IMR-90 (cell line): ENCODE results near the gene SRCIN1. TPM values are rescaled to one million over a fixed set of nuclear protein-coding genes. Genes with fewer than 3 reads are reported as not detected.

Source experiments
- ATAC-seq: fragments of 200-7000 bp; cut with Tn5 transposase; 2 replicates; pipeline ENCODE4 v1.9.1; 2020; ENCODE audit warnings: low read depth, mild to moderate bottlenecking, moderate library complexity
- BruUV-seq: library from RNA; stranded (reverse); fragments of 400-500 nt; replicated peaks from 2 replicates; lab custom pipeline; 2021; lab: Mats Ljungman, UMichigan
- CTCF ChIA-PET: fragments of 300-600 bp; formaldehyde crosslinking; extraction: SDS; loops from one replicate; lab custom pipeline; 2021; ENCODE audit warnings: antibody characterized with exemption; lab: Yijun Ruan, JAX
- POLR2A ChIA-PET: fragments of 300-600 bp; sonication (Branson Sonifier 250); formaldehyde crosslinking; loops from one replicate; lab custom pipeline; 2022; ENCODE audit warnings: antibody characterized with exemption; ENCODE audit not compliant: unreplicated experiment; lab: Charles Lee
- DNase-seq: peaks from one replicate; pipeline ENCODE4 v3.0.0; 2013
- H2AFZ ChIP-seq: replicated peaks from 2 replicates; pipeline ENCODE3; 2013; ENCODE audit warnings: low read length, mild to moderate bottlenecking; ENCODE audit not compliant: poor library complexity
- H2AK5ac ChIP-seq: 2 replicates; pipeline ENCODE4 v1.6.1; 2013; ENCODE audit warnings: low read depth, low read length, inconsistent platforms
- H2AK9ac ChIP-seq: replicated peaks from 2 replicates; pipeline ENCODE3; 2013; ENCODE audit warnings: mild to moderate bottlenecking, low read depth, low read length, moderate library complexity; ENCODE audit not compliant: poor library complexity
- H2BK120ac ChIP-seq: 2 replicates; pipeline ENCODE4 v1.6.1; 2013; ENCODE audit warnings: low read depth, low read length, inconsistent platforms
- H2BK15ac ChIP-seq: 3 replicates; pipeline ENCODE4 v1.6.1; 2013; ENCODE audit warnings: low read depth, low read length, inconsistent platforms
- H2BK20ac ChIP-seq: 2 replicates; pipeline ENCODE4 v1.6.1; 2013; ENCODE audit warnings: low read depth, mild to moderate bottlenecking, inconsistent platforms, low read length, moderate library complexity
- H2BK5ac ChIP-seq: 2 replicates; pipeline ENCODE4 v1.6.1; 2013; ENCODE audit warnings: mild to moderate bottlenecking, low read depth, low read length, inconsistent platforms; ENCODE audit not compliant: poor library complexity, severe bottlenecking
- H3K14ac ChIP-seq: replicated peaks from 2 replicates; pipeline ENCODE4 v1.6.1; 2013; ENCODE audit warnings: low read depth, low read length, inconsistent platforms
- H3K18ac ChIP-seq: 2 replicates; pipeline ENCODE4 v1.6.1; 2013; ENCODE audit warnings: low read depth, low read length, control low read depth
- H3K23ac ChIP-seq: 2 replicates; pipeline ENCODE4 v1.6.1; 2013; ENCODE audit warnings: low read depth, low read length, inconsistent platforms
- H3K27ac ChIP-seq: 2 replicates; pipeline ENCODE4 v1.5.1; 2013; ENCODE audit warnings: mild to moderate bottlenecking, control low read depth, low read length; ENCODE audit not compliant: insufficient read depth
- H3K27me3 ChIP-seq: 2 replicates; pipeline ENCODE4 v1.6.1; 2013; ENCODE audit warnings: low read length; ENCODE audit not compliant: control insufficient read depth, insufficient read depth
- H3K36me3 ChIP-seq: 2 replicates; pipeline ENCODE4 v1.6.1; 2013; ENCODE audit warnings: low read length, mixed read lengths; ENCODE audit not compliant: control insufficient read depth, insufficient read depth
- H3K4ac ChIP-seq: 2 replicates; pipeline ENCODE4 v1.6.1; 2013; ENCODE audit warnings: low read depth, low read length, inconsistent platforms
- H3K4me1 ChIP-seq: 2 replicates; pipeline ENCODE4 v1.6.1; 2013; ENCODE audit warnings: low read length, mixed read lengths; ENCODE audit not compliant: control insufficient read depth, insufficient read depth
- H3K4me2 ChIP-seq: 2 replicates; pipeline ENCODE4 v1.6.1; 2013; ENCODE audit warnings: low read depth, mild to moderate bottlenecking, control low read depth, low read length, moderate library complexity
- H3K4me3 ChIP-seq: 2 replicates; pipeline ENCODE4 v1.5.1; 2013; ENCODE audit warnings: low read depth, mild to moderate bottlenecking, control low read depth, low read length, moderate library complexity; ENCODE audit not compliant: insufficient read depth
- H3K56ac ChIP-seq: 2 replicates; pipeline ENCODE4 v1.6.1; 2013; ENCODE audit warnings: low read length, inconsistent platforms; ENCODE audit not compliant: insufficient read depth; ENCODE audit errors: extremely low read depth
- H3K79me1 ChIP-seq, 2 experiments: 2 replicates each; pipeline ENCODE4 v1.6.1; 2013; ENCODE audit warnings: low read length in 2 of 2, inconsistent platforms in 1 of 2, low read depth in 1 of 2
- H3K9ac ChIP-seq: 2 replicates; pipeline ENCODE4 v1.6.1; 2013; ENCODE audit warnings: low read depth, low read length, control low read depth
- H3K9me1 ChIP-seq: 2 replicates; pipeline ENCODE4 v1.6.1; 2013; ENCODE audit warnings: low read length, inconsistent platforms; ENCODE audit not compliant: insufficient read depth
- H3K9me3 ChIP-seq: 2 replicates; pipeline ENCODE4 v1.6.1; 2013; ENCODE audit warnings: low read length; ENCODE audit not compliant: control insufficient read depth, insufficient read depth
- H4K20me1 ChIP-seq: 2 replicates; pipeline ENCODE4 v1.6.1; 2013; ENCODE audit warnings: low read length, inconsistent platforms; ENCODE audit not compliant: insufficient read depth
- H4K5ac ChIP-seq: 2 replicates; pipeline ENCODE4 v1.6.1; 2013; ENCODE audit warnings: mild to moderate bottlenecking, low read depth, low read length, control low read depth
- H4K8ac ChIP-seq, 2 experiments: 2 replicates each; pipeline ENCODE4 v1.6.1; 2013; ENCODE audit warnings: low read depth in 2 of 2, low read length in 2 of 2, control low read depth in 1 of 2, inconsistent platforms in 1 of 2
- H4K91ac ChIP-seq: 2 replicates; pipeline ENCODE4 v1.6.1; 2013; ENCODE audit warnings: low read depth, low read length, inconsistent platforms; ENCODE audit not compliant: insufficient read depth
- BHLHE40 ChIP-seq: fragments of 150-350 bp; IDR thresholded peaks from 2 replicates; pipeline ENCODE4 v1.6.1; 2016; ENCODE audit warnings: mild to moderate bottlenecking, low read depth, low read length
- WGBS, 2 experiments: methylation state at CpG; one replicate each; pipeline versions ENCODE4 v1.1.5 to v1.1.7; 2013; ENCODE audit warnings: missing lambda C conversion rate in 2 of 2; ENCODE audit not compliant: insufficient read length in 1 of 2; ENCODE audit errors: extremely low coverage in 2 of 2; 5-methylcytosine and 5-hydroxymethylcytosine counted together
- dilution Hi-C: fragments of 300-500 bp; cut with HindIII; formaldehyde crosslinking; loops from one replicate; pipeline ENCODE4 v1.14.3; 2018; ENCODE audit warnings: low sequenced_read_pairs; ENCODE audit not compliant: unreplicated experiment
- in situ Hi-C: fragments of 300-500 bp; cut with MboI; formaldehyde crosslinking; loops from 3 replicates; pipeline ENCODE4 v1.14.3; 2019; ENCODE audit warnings: low sequenced_read_pairs, inconsistent platforms, mixed read lengths
- intact Hi-C: fragments of 100-400 bp; cut with micrococcal nuclease; formaldehyde crosslinking; loops from 2 replicates; pipeline ENCODE4 v1.10.0; 2022
- polyA plus RNA-seq, 3 experiments: library from polyadenylated mRNA; depleted of rRNA; stranded (reverse); fragments of >200 nt; gene quantifications; 2 replicates each; pipeline ENCODE4 v1.2.3, GENCODE V29; 2012; ENCODE audit warnings: low replicate concordance in 1 of 3
- total RNA-seq: library from RNA; depleted of rRNA; stranded (reverse); fragments of >200 nt; gene quantifications from 2 replicates; pipeline ENCODE4 v1.2.3, GENCODE V29; 2012
- TF ChIP-seq, protein P1 (sequence below): conservative IDR thresholded peaks from 2 replicates; pipeline ENCODE4 v1.5.1; 2012; ENCODE audit warnings: mild to moderate bottlenecking, low read depth, low read length, improper control_type of control experiment

SRCIN1 gene
- total and polyA plus RNA-seq, 2 of the 4 experiments (the other 2 are of a cell fraction), result not detected

DNA sequence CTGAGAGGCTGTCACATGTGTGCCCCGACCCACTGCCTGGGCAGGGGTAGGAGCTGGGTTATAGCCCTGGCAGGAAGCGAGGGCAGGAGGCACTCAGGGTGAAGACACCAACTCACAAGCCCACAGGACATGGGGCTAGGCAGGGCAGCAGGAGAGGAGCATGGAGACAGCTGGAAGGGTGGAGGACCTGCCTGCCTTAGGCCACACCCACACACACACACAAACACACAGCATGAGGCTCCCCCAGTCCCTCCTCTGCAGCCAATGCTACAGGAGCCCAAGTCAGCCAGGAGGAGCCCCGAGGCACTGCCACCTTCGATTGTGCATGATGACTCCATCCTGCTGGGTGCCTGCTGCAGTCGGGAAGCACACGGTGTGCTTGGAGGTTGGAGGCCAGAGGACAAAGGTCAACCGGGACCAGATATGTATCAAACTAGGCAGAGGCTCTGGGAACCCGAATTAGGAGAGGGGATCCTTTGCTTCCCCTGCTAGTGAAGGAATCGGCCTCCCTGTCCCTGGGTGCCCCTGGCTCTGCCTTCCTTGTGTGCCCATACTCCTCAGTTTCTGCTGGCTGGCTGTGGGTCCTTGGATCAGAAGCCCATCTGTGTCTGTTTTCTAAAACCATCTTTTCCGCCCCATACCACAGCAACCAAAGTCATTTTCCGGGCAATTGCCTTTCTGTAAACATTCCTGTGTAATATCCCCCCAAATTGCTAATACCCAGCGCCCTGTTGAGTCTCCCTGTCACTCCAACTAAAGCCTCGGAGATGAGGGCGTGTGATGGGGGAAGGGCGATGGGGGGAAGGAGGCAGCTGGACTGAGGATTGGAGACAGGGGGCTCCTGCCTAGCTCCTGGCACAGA is 20.5 kb downstream of the SRCIN1 start:
- Histone ChIP-seq H2AK5ac (no peak overlapping the region), H3K27ac (no peak overlapping the region), H3K23ac (no peak overlapping the region), H4K91ac (no peak overlapping the region), H3K9me1 (0 out of 2 replicates have a peak, but pooled peaks cover 3% of the 10 kb centered on the region), H4K8ac (no peak overlapping the region), H3K14ac (no peak overlapping the region), H3K27me3 (peaks cover 75% of the 10 kb centered on the region), H3K36me3 (no peaks in the 10 kb centered on the region), H3K9ac (no peak overlapping the region), H4K5ac (no peak overlapping the region), H3K9me3 (no peaks in the 10 kb centered on the region), H3K4me3 (no peak overlapping the region), H3K18ac (no peak overlapping the region), H2BK120ac (no peak overlapping the region), H4K20me1 (no peaks in the 10 kb centered on the region; the same call in 1 of the 2 replicates), H2BK20ac (no peak overlapping the region), H2AK9ac (no peak overlapping the region), H2BK5ac (no peak overlapping the region), H3K4ac (no peak overlapping the region), H3K4me2 (no peak overlapping the region), H3K79me1 (no peaks in the 10 kb centered on the region), H2AFZ (no peak overlapping the region), H3K56ac (no peak overlapping the region), H3K4me1 (no peaks in the 10 kb centered on the region), H2BK15ac (no peak overlapping the region)
- ATAC-seq (no peak), DNase-seq (no peak)
- dilution Hi-C loops, result no loop called here
- ChIA-PET POLR2A (no interaction called here), CTCF (interaction anchor here (0.6 to 1.5 kb wide), 3 partner anchors 27 to 78 kb away, joined by 3 to 6 read pairs (median 4); no protein-coding TSS in a partner anchor)
- in situ Hi-C loops, result no loop called here
- WGBS, 2 experiments, result 0% methylated on average over 2 of the region's 15 CpGs; no CpG with 5 or more reads in 1 of the 2 experiments
- intact Hi-C loops, result no loop called here
- no TSS peak for BruUV-seq
- TF ChIP-seq, protein P1, sequence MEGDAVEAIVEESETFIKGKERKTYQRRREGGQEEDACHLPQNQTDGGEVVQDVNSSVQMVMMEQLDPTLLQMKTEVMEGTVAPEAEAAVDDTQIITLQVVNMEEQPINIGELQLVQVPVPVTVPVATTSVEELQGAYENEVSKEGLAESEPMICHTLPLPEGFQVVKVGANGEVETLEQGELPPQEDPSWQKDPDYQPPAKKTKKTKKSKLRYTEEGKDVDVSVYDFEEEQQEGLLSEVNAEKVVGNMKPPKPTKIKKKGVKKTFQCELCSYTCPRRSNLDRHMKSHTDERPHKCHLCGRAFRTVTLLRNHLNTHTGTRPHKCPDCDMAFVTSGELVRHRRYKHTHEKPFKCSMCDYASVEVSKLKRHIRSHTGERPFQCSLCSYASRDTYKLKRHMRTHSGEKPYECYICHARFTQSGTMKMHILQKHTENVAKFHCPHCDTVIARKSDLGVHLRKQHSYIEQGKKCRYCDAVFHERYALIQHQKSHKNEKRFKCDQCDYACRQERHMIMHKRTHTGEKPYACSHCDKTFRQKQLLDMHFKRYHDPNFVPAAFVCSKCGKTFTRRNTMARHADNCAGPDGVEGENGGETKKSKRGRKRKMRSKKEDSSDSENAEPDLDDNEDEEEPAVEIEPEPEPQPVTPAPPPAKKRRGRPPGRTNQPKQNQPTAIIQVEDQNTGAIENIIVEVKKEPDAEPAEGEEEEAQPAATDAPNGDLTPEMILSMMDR, result no peak
- TF ChIP-seq BHLHE40, result no peak
